ENCODE results near the gene ADCY4.
A peak's percentile ranks its signal among the peaks of the same experiment; 100 is the strongest.

Gene ADCY4

GRCh38 chr14:24273422-24273998, 61.4 kb downstream of the ADCY4 start:
- ATAC-seq: no peak
- no peak for TF ChIP-seq ZFP30 (CRISPR knock-in tag; IDR thresholded peaks at IDR 0.05)
- TF ChIP-seq ZNF8 (CRISPR knock-in tag; IDR thresholded peaks at IDR 0.05): no peak
- no peak for TF ChIP-seq OSR1 (CRISPR knock-in tag; IDR thresholded peaks at IDR 0.05)
- TF ChIP-seq CREB5 (CRISPR knock-in tag; IDR thresholded peaks at IDR 0.05; ENCODE audit: low read depth): no peak
- TF ChIP-seq CSRNP3 (CRISPR knock-in tag; IDR thresholded peaks at IDR 0.05): no peak
- no peak for TF ChIP-seq PATZ1 (CRISPR knock-in tag; IDR thresholded peaks at IDR 0.05; ENCODE audit: borderline replicate concordance)
- TF ChIP-seq PPARA (CRISPR knock-in tag; IDR thresholded peaks at IDR 0.05; ENCODE audit: borderline replicate concordance): no peak
- TF ChIP-seq BACH2 (CRISPR knock-in tag; IDR thresholded peaks at IDR 0.05; ENCODE audit: borderline replicate concordance): no peak
- TF ChIP-seq TOX (CRISPR knock-in tag; IDR thresholded peaks at IDR 0.05; ENCODE audit: borderline replicate concordance): no peak

GRCh38 chr14:24272467-24272866, 62.4 kb downstream of the ADCY4 start:
- no peak for ATAC-seq
- TF ChIP-seq BACH2 (CRISPR knock-in tag; IDR thresholded peaks at IDR 0.05; ENCODE audit: borderline replicate concordance) (no peak), TOX (CRISPR knock-in tag; IDR thresholded peaks at IDR 0.05; ENCODE audit: borderline replicate concordance) (no peak), ZFP30 (CRISPR knock-in tag; IDR thresholded peaks at IDR 0.05) (no peak), ARNTL (CRISPR knock-in tag; IDR thresholded peaks at IDR 0.05; ENCODE audit: borderline replicate concordance, low read depth) (no peak), PATZ1 (CRISPR knock-in tag; IDR thresholded peaks at IDR 0.05; ENCODE audit: borderline replicate concordance) (no peak), OSR1 (CRISPR knock-in tag; IDR thresholded peaks at IDR 0.05) (no peak), ZNF565 (CRISPR knock-in tag; conservative IDR thresholded peaks at IDR 0.05; ENCODE audit: low read depth) (no peak), ZNF8 (CRISPR knock-in tag; IDR thresholded peaks at IDR 0.05) (no peak), TSHZ2 (CRISPR knock-in tag; IDR thresholded peaks at IDR 0.05) (no peak)

- ATAC-seq: no peak
- TF ChIP-seq ZFP3 (CRISPR knock-in tag; IDR thresholded peaks at IDR 0.05) (no peak), ISL1 (CRISPR knock-in tag; IDR thresholded peaks at IDR 0.05) (no peak), PPARA (CRISPR knock-in tag; IDR thresholded peaks at IDR 0.05; ENCODE audit: borderline replicate concordance) (no peak)
These were observed 63.0 kb downstream of the ADCY4 start for GRCh38 chr14:24271834-24272263.

GRCh38 chr14:24271134-24271833, 63.6 kb downstream of the ADCY4 start, which contains the start of gene RABGGTA:
Gene RABGGTA, minus strand, starts transcription at chr14:24271597. Its CDS starts 482 bp downstream, at chr14:24271115.
- TF ChIP-seq ZC3H10 (CRISPR knock-in tag; IDR thresholded peaks at IDR 0.05): no peak
- TF ChIP-seq TSHZ2 (CRISPR knock-in tag; IDR thresholded peaks at IDR 0.05): 0 out of 2 replicates have a peak, but pooled peaks have one; percentile 3
- TF ChIP-seq ZFP3 (CRISPR knock-in tag; IDR thresholded peaks at IDR 0.05): 0 out of 2 replicates have a peak, but pooled peaks have one; percentile 34
- peak; percentile 99 for ATAC-seq

Data from SK-N-SH treated with all-trans-retinoic acid at 6 μM for 48 hours (cell line).